ENCODE results near the gene LGR4. TPM values are rescaled to one million over a fixed set of nuclear protein-coding genes. Genes with fewer than 3 reads are reported as not detected.
A peak's percentile ranks its signal among the peaks of the same experiment; 100 is the strongest.
"Not testable (repeated sequence)": the region's sequence is repeated elsewhere in the genome, so short reads cannot be mapped to it uniquely, and the experiment has no call there.

The LGR4 gene
- total RNA-seq, 2 donors from 2014 or later = 0.08 to 0.27 TPM

GRCh38 chr11:27330633-27331270 is 141.8 kb downstream of the LGR4 start:
- ATAC-seq (no peak), DNase-seq (ENCODE audit: low spot score in 2 of 2) (no peak)
- peaks cover 0 to 10% of the 10 kb centered on the region in 2 donors for H3K9me3 Mint-ChIP-seq
- H3K27ac Mint-ChIP-seq = no peak overlapping the region
- H3K36me3 Mint-ChIP-seq = peaks cover 0 to 6% of the 10 kb centered on the region in 2 donors

- Mint-ChIP-seq H3K9me3 (peaks cover 0 to 10% of the 10 kb centered on the region in 2 donors), H3K36me3 (peaks cover 0 to 6% of the 10 kb centered on the region in 2 donors), H3K27ac (no peak overlapping the region)
- ATAC-seq (peak in 1 of 2 donors; percentile 52), DNase-seq (ENCODE audit: low spot score in 2 of 2) (no peak)
These were observed 142.5 kb downstream of the LGR4 start for GRCh38 chr11:27329867-27330632.

GRCh38 chr11:27328614-27329013 is 144.0 kb downstream of the LGR4 start:
- Mint-ChIP-seq H3K36me3 (peaks cover 0 to 12% of the 10 kb centered on the region in 2 donors), H3K9me3 (peaks cover 0 to 15% of the 10 kb centered on the region in 2 donors), H3K27ac (no peak overlapping the region)
- DNase-seq (ENCODE audit: low spot score in 2 of 2) = no peak
- ATAC-seq = no peak

- peaks cover 0 to 12% of the 10 kb centered on the region in 2 donors for H3K36me3 Mint-ChIP-seq
- not testable (repeated sequence) for DNase-seq (ENCODE audit: low spot score in 2 of 2); ATAC-seq; H3K27ac Mint-ChIP-seq
- peaks cover 0 to 15% of the 10 kb centered on the region in 2 donors for H3K9me3 Mint-ChIP-seq
These were observed 145.5 kb downstream of the LGR4 start for GRCh38 chr11:27327064-27327463.

DNA sequence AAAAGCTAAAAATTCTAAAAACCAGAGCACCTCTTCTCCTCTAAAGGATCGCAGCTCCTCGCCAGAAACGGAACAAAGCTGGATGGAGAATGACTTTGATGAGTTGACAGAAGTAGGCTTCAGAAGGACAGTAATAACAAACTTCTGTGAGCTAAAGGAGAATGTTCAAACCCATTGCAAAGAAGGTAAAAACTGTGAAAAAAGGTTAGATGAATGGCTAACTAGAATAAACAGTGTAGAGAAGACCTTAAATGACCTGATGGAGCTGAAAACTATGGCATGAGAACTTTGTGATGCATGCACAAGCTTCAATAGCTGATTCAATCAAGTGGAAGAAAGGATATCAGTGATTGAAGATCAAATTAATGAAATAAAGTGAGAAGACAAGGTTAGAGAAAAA is 150.4 kb downstream of the LGR4 start:
- peaks cover 4 to 12% of the 10 kb centered on the region in 2 donors for H3K36me3 Mint-ChIP-seq
- peaks cover 0 to 15% of the 10 kb centered on the region in 2 donors for H3K9me3 Mint-ChIP-seq
- not testable (repeated sequence) for H3K27ac Mint-ChIP-seq; DNase-seq (ENCODE audit: low spot score in 2 of 2); ATAC-seq

DNA sequence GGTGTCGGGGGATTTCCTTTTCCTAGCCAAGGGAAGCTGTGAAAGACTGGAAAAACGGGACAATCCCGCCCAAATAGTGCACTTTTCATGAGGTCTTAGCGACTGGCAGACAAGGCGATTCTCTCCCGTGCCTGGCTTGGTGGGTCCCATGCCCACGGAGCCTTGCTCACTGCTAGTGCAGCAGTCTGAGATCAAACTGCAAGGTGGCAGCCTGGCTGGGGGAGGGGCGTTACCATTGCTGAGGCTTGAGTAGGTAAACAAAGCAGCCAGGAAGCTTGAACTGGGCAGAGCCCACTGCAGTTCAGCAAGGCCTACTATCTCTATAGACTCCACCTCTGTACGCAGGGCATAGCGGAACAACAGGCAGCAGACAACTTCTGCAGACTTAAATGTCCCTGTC is 151.2 kb downstream of the LGR4 start:
- not testable (repeated sequence) for H3K36me3 Mint-ChIP-seq; H3K27ac Mint-ChIP-seq; DNase-seq (ENCODE audit: low spot score in 2 of 2); ATAC-seq
- peaks cover 0 to 11% of the 10 kb centered on the region in 2 donors for H3K9me3 Mint-ChIP-seq

DNA sequence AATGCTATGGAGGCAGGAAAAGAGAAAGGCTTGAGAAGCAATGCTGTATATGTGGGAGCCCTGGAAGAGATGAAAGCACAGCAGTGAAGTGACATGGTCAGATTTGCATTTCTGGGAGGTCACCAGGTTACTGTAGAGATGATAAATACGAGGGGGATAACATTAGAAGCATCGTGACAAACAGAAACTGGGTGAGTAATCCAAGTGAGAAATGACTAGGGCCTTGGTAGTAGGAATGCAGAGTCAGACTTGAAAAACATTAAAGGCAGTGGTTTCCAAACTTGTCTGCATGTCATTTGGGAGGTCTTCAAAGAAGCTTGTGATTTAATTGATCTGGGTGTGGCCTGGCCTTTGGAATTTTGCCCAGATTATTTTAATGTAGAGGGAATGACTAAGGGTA is 153.5 kb downstream of the LGR4 start:
- peak overlapping the region; percentile 9 to 39 for H3K27ac Mint-ChIP-seq
- ATAC-seq = peak; percentile 89 to 98
- peaks cover under 1 to 4% of the 10 kb centered on the region in 2 donors for H3K36me3 Mint-ChIP-seq
- H3K9me3 Mint-ChIP-seq = no peaks in the 10 kb centered on the region
- DNase-seq (ENCODE audit: low spot score in 2 of 2) = peak in 1 of 2 donors; percentile 18

- ATAC-seq (no peak), DNase-seq (ENCODE audit: low spot score in 2 of 2) (no peak)
- H3K27ac Mint-ChIP-seq = no peak overlapping the region
- H3K36me3 Mint-ChIP-seq = peaks cover 0 to 4% of the 10 kb centered on the region in 2 donors
- no peaks in the 10 kb centered on the region for H3K9me3 Mint-ChIP-seq
These were observed 154.8 kb downstream of the LGR4 start for GRCh38 chr11:27317751-27318150.

Other genes starting within 250 kb of the LGR4 start
- 10 to 100 TPM; 19.7 to 20.8 TPM for gene CCDC34, start 109.6 kb downstream of the LGR4 start, total RNA-seq
- gene LIN7C, start 34.0 kb upstream of the LGR4 start, total RNA-seq = 10 to 100 TPM; 20.4 to 22.2 TPM
- gene BDNF, start 227.7 kb upstream of the LGR4 start, total RNA-seq = not detected